HG03469 (cell line): ENCODE measurements around the gene CKB.

Experiments
- ATAC-seq: cut with Tn5 transposase; IDR thresholded peaks from one replicate; pipeline ENCODE4 v1.9.1; 2021; ENCODE audit warnings: mild to moderate bottlenecking, moderate library complexity, moderate number of reproducible peaks; ENCODE audit not compliant: unreplicated experiment

Gene CKB

GRCh38 chr14:103492156-103492925 is 30.3 kb downstream of the CKB start:
- ATAC-seq, result no peak

GRCh38 chr14:103491691-103492090 is 30.9 kb downstream of the CKB start:
- no peak for ATAC-seq

GRCh38 chr14:103489621-103490020 is 33.0 kb downstream of the CKB start:
- no peak for ATAC-seq

DNA sequence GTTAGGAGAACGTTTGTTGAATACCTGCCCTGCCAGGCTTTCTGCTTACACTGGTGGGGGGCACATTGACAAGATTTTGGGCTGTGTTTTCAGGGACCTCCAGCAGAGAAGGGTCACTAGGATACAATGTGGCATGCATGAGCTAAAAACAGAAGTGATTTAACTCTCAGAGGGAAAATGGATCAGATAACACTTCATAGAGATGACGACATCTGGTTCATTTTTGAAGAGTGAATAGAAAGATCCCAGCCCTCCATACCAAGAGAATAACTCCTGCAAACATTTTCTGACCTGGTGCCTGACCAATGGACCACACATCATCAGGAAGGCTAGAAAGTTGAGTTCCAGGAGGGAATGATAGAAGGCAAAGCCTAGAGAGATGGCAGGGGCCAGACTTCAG is 33.7 kb downstream of the CKB start:
- ATAC-seq, result no peak

DNA sequence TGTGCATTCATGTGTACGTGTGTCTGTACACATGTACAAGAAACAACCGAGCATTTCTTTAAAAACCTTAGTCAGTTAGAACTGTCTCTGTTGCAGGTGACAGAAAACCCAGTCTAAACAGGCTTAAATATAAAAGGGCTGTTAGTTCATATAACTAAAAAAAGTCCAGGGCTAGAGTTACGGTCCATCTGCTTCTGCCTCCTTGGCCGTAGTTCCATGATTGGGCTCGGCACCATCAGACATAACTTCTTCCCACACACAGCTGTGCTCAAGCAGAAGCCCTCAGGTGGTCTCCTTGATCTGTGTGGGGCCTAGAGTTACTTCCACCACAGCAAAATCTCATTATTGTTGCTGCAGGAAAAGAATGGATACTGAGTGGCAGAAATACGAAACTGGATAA is 34.6 kb downstream of the CKB start:
- no peak for ATAC-seq

DNA sequence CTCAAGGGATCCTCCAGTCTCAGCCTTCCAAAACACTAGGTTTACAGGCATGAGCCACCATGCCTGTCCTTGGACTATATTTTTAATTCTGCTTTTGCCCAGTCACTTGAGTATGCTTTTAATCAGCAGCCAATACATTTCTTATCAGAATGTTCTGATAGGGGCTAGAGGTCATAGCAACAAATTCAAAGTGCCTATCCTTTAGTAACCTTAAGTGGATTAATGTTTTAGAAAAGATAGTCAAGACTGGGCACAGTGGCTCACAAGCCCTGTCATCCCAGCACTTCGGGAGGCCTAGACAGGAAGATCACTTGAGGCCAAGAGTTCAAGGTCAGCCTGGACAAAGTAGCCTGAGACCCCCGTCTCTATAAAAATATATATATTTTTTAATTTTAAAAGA is 37.1 kb downstream of the CKB start:
- ATAC-seq, result no peak

DNA sequence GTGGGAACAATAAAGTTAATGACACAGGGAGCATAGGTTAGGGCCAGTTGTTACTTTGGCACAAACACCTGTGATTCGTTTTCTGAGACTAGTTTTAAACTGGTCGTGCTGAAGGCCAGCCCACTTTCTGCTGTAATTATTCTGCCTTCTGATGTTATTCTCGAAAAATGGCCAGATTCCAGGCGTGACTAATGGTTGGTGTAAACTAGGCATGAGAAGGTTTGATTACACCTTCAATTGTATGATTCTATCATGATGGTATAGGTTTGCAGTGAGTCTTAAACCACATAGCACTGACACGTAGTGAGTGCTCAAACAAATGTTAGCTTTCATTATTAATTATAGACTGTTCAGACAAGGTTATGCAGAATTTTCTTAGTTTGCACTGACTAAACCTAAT is 39.0 kb downstream of the CKB start:
- ATAC-seq, result no peak

GRCh38 chr14:103480595-103480994 is 42.0 kb downstream of the CKB start:
- peak; percentile 67 for ATAC-seq

GRCh38 chr14:103476631-103477030 is 46.0 kb downstream of the CKB start:
- ATAC-seq, result no peak

GRCh38 chr14:103476065-103476464 is 46.6 kb downstream of the CKB start:
- ATAC-seq, result no peak

DNA sequence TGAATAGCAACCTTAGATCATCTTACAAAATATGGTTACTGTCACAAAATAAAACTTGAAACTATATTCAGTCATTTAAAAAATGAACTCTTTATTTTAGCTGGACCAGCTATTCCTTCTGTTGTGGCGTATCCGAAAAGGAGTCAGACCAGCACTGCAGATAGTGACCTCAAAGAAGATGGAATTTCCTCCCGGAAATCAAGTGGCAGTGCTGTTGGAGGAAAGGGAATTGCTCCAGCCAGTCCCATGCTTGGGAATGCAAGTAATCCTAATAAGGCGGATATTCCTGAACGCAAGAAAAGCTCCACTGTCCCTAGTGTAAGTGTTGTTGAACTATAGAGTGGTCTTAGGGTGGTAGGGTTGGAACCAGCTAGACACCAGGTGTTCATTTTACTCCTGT is 47.7 kb downstream of the CKB start:
- no peak for ATAC-seq

GRCh38 chr14:103472939-103473338 is 49.7 kb downstream of the CKB start:
- ATAC-seq, result no peak
